HG02571 (cell line): ENCODE data around the gene PNPLA4.

Experiments used
- ATAC-seq: cut with Tn5 transposase; IDR thresholded peaks from one replicate; pipeline ENCODE4 v1.9.1; 2021; ENCODE audit warnings: mild to moderate bottlenecking, moderate library complexity; ENCODE audit not compliant: unreplicated experiment

Gene PNPLA4, protein sequence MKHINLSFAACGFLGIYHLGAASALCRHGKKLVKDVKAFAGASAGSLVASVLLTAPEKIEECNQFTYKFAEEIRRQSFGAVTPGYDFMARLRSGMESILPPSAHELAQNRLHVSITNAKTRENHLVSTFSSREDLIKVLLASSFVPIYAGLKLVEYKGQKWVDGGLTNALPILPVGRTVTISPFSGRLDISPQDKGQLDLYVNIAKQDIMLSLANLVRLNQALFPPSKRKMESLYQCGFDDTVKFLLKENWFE

DNA sequence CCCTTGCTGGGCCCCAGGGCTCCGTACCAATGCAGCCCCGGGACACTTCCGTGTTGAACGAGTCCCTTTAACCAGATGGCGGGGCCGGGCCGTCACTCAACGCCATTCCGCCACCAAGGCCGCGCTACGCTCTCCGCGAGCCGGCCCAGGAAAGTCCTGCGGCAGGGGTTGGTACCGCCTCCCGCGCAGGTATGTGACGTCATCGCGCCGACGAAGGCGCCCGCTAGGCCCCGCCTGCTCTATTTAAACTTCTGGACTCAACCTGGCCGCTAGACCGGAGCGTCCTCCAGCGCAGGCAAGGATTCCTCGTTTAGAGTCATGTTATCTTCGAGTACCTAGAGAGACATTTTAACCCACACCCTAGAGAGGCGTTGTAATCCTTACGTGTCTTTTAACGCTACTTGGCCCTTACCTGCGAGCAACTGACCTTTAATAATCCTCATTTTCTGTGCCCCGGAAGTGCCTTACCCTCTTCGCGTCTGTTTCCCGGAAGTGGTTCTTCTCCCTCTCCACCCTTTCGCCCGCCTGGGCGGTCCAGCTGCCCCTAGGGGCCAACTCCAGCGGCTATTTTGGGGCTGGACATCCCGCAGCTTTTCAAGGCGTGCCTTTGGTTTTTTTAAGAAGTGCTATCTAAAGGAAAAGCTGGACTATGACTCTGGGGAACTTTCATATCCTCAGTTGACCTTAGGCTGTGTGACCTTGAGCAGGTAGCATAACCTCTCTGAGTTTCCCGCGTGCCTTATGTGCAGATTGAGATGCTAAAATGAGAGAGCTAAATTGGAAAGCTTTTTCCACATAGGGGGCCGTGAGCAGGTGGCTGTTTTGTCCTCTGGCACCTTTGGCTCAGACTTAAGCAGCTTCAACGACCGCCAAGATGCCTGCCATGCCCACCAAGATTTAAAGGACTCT lies at the start of gene PNPLA4:
PNPLA4 (minus strand) TSS at position 155 of the 909 bp plus-strand sequence. CDS start 1,294 bp downstream, outside the sequence.
- peak; percentile 90 for ATAC-seq

DNA sequence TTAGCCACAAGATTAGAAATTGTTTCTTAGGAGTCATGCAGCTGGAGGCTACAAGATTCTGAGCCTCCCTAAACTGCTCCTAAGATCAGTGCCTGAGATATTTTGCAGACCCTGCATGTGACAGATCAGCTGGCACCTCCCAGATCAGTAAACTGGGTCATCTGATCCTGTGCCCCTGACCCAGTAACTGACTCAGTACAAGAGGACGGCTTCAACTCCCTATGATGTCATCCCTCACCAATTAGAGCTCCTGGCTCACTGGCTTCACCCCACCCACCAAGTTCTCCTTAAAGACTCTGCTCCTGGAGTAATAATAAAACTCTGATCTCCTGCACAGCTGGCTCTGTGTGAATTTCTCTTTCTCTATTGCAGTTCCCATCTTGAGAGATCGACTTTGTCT lies 45.4 kb upstream of the PNPLA4 start:
- no peak for ATAC-seq

DNA sequence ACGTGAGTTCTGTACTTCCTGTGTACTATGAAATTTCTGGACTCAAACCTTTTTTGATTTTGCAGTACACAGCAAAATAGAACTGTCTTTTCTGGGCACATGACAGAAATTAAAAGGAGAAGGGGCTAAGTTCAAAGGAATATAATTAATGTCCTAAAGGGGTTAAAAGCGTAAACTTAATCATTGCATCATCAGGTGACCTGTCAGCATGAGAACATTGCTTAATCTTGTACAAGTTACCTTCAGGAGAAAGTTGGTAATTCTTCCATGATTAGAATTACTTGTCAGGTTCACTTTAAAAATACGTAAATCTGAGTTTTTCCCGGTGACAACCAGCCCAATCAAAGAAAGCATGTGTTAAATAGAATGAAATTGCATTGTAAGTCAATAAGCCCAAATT lies 43.2 kb upstream of the PNPLA4 start:
- no peak for ATAC-seq

DNA sequence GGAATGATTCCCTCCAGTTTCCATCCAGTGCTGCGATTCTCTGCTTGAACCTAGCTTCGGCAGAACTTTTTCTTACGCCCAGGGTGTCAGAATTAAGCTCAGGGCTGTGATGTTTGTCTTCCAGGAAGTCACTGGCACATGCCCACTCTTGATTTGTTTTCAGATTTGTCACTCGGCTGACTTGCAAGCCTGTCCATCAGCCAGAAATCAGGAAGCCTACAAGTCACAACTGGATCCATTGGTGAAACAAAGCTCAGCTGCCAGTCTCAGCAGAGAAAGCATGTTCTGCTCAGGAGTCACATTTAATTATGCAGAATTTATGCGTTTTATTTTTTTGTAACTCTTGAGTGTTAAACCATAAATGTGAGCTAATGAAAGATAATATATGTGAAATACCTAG lies 38.2 kb upstream of the PNPLA4 start:
- ATAC-seq: no peak

DNA sequence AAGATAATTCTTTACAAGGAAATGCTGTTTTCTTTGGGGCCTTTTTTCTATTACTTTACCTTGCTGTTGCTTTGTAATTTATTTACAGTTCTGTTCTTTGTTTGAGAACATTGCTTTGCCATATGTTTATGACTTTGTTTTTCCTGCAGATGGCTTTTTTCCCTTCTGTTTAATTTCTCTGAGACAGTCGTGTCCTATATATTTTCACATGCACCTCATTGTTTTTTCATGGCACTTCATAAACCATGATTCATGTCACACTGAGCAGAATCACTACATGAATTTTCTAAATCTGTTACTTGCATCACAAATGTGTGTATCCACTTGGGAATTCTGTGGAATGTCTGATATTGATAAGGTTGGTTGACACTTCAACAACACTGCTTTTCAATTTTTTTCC lies 33.0 kb upstream of the PNPLA4 start:
- no peak for ATAC-seq

DNA sequence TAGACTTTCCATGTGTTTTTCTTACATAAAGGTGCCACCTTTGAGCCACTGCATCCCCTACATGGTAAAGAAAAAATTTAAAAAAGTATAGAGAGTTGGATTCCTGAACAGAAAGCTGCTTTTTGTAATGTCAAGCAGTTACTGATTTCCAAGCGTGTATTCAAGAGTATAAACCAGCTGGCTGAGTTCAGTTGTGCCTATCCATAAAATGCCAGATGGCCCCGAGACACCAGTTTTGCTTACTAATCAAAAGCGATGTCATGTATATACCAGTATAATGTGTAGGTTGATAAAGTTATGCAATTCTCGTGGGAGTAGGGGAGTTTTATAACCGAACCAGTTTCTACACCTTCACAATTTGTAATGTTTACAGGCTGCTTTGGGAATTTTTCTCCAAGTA lies 26.2 kb upstream of the PNPLA4 start:
- ATAC-seq: no peak

DNA sequence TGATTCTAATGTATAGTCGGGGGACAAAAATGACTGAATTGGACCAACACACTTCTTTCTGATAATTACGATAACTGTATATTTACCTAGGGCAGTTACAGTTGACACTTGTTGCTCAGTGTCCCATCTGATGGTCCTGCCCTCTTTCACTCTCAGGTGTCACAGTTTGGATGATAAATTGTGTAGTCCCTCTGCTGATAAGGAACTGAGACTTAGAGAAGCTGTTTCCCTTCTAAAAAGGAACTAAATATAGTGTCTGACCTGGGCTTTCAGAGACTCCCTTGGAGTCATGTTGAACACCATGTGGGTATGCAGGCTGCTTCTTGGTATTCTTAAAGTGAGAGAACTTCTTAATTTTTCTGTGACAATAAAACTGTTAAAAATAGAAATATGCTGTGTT lies 23.7 kb upstream of the PNPLA4 start:
- peak; percentile 88 for ATAC-seq

DNA sequence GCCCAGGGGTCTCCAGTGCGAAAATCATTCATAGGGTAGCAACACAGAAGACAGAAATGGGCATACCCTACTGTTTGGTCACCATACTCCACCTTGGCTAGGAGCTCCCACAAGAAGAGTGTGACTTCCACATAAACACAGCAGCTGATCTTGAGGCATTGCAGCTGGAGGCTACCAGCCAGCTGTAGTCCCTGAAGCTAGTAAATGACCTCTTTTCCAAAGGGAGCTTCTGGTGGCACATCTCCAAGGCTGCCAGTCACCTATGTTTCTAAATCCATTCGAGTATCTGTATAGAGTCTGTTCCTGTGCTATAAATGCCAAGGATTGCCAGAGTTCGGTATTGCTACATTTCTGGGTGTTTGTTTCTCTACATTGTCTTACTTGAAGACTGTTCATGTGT lies 21.3 kb upstream of the PNPLA4 start:
- no peak for ATAC-seq

DNA sequence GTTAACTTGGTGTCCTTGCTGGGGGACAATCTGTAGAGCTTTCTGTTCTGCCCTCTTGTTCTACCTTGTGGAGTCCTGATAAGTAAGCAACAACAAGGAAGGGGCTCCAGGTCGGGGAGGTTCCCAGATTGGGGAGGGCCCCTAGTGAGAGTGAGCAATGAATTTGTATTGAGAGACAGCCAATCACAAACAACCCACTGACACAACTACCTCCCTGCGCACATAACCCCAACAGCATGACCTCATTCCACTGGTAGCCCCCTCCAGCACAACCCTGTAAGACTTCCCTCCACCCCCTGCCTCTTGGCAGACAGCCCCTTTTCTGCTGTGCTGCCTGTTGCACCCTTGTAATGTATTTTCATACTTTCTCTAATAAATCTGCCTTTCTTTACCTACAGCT lies 19.7 kb upstream of the PNPLA4 start:
- ATAC-seq: no peak

DNA sequence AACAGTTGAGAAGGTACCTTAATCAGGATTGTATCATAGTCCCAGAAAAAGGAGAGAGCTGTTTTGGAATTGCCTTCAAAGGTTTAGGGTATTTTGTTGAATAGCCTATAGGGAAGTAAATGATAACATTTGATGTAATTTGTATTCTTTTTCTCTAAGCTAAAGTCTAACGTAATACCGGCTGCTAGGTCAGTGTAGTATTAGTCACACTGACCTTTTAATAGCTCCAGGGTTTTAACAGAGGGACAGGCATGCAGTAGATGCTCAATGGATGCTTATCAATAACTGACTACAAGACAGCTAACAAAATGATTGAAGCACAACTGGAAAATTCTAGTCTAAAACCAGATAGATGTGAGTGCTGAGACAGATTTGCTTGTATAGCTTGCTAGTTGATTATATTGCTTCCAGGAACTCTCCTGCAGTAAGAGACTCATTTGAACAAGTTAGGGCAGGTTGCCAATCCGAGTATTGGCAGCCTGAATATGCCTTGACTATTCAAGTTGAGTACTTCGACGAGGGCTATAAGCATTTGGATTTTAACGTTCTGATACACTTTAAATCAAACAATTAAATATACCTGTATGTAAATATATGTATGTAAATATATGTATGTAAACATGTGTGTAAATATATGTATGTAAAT lies 16.5 kb upstream of the PNPLA4 start:
- ATAC-seq: no peak

DNA sequence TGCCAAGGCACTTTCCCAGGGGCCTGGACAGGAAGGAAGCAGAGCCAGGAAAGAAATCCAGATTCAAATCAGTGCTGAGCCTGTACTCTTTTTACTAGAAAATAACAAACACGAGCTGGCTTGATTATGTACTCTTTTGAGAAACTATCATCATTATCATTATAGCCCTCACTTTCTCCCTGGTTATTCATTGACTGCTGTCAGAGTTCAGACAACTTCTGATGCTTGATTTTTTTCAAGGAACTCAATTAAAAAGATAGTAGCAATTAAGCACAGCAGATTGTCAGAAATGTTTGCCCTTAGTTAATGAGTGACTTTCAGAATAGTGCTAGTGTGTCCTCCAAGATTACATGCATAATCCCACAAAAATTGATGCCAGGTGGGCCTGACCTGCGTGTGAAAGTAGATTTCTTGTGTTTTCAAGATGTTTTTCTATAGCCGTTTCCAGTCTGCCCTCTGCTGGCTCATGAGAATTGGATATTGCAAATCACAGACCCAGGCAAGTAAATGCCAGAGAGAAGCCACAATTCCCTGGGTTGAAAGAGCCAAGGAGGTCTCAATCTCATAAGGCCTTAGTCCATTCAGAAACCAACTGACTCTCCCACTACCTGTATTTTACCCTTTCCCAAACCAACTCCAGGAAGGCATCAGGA lies 14.3 kb upstream of the PNPLA4 start:
- ATAC-seq: no peak

DNA sequence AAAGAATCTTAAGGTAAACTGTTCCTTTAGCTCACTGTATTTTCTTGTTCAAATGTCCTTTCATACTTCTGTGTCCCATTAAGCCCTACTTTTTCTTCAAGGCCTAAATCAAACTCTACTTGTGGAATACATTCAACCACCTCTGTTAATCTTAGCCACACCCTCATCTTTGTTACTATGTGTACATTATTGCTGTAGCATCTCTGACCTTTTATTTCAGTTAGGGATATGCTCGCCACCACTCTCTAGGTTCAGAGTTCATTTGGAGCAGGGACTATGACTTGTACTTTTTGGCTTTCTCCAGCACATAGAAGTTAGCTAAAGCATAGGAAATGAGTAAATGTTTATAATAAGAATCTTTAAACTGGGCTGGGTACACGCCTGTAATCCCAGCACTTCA lies 6.8 kb upstream of the PNPLA4 start:
- no peak for ATAC-seq

DNA sequence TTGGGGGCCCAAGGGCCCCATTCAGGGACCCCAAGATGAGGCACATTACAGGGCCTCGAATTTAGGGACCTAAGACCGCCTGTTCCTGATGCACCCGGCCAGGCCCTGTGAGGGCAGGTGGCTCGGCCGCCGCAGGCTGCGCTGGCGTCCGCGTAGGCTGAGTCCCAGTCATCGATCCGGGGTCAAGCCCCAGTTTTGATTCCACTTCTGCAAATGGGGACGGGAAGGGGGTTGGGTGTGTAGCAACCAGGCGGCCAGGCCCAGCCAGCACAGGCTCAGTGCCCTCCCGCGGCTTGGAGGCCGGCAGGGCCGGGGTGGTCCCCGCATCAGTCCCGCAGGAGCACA lies 327 bp downstream of the PNPLA4 start:
- peak; percentile 54 for ATAC-seq

DNA sequence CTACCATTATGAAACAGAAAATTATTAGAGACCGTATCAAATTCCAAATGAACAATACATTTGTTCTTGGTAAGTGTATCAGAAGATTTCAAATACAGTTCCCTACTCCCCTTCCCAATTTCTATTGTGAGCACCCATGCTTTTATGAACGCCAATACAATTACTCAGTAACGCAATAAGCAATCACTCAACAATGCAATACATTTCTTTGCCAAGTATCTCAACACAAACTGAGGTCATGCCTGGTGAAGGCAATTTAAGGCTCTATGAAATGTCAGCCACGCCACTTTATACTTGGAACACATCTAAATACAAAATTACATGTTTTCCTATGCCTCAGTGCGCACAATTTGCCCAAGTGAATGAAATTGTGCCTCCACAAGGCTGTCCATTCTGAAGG lies 712 bp downstream of the PNPLA4 start:
- ATAC-seq: no peak

DNA sequence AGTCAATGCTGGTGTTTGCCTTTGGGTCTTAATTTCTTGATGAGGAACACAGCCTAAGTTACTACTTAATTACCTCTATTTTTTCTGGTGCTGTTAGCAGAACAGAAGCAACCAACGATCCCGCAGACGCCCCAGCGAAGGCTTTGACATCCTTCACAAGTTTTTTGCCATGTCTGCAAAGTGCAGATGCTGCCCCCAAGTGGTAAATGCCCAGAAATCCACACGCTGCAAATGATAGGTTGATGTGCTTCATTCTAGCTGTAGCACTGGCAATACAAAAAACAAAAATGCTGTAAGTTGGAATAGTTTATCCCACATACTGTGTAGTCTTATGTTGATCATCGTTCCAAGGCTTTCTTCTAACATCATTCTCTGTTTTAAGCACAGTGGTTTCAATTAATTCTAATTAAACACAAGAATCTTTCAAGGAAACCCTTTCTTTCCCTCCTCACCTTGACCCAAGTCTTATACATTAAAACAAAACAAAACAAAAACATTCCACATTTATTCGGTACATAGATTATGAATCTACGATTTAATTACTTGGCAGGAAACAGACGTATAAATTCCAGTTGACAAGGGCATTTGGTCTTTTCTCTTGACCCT lies 1.2 kb downstream of the PNPLA4 start:
- ATAC-seq: no peak

DNA sequence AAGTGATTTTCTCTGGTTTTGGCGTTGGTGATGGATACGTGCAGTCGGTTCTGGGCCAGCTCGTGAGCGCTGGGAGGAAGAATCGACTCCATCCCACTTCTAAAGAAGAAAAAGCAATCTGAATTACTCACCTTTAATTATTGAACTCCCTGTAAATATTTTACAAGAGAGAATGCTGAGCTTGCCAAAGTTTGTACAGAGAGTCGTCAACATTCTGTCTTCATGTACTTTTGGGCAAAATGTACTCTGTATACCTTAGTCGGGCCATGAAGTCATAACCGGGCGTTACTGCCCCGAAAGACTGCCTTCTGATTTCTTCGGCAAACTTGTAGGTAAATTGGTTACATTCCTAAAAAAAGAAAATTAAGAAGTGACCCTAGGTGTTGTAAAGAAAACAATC lies 5.5 kb downstream of the PNPLA4 start:
- ATAC-seq: no peak

DNA sequence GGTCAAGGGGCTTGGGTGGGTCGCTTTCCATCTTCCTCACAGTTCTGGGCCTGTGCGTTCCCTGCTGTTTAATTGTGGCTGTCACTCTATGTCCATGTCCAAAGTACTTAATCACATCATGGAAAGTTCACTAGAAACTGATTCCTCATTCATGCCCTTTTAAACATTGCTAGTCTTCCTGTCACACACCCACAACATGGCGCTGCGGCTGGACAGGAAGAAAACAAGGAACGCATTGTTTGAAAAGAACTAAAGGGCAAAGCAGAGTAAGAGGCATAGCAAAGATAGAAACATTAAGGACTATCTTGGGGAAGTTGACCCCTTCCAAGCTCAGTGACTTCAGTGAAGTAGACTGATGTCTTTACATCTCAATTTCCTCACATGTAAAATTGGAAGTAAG lies 18.4 kb downstream of the PNPLA4 start:
- ATAC-seq: no peak

DNA sequence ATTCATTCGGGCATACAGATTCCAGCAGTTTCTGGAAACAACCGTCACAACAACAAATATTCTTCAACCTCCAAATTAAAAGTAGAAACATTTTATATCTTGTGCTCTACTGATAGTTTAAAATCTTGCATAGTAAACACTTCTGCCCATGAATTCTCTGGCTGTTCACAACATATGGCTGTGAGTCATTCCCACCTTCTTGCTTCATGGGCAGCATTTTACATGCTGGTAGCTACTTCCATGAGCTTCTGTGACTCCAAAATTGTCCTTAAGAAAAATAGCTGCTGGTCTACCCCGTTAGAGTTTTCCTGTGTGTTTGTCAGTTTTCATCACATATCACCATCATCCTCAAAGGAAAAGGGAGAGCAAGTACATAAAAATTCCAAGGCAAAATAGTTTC lies 22.7 kb downstream of the PNPLA4 start:
- no peak for ATAC-seq

DNA sequence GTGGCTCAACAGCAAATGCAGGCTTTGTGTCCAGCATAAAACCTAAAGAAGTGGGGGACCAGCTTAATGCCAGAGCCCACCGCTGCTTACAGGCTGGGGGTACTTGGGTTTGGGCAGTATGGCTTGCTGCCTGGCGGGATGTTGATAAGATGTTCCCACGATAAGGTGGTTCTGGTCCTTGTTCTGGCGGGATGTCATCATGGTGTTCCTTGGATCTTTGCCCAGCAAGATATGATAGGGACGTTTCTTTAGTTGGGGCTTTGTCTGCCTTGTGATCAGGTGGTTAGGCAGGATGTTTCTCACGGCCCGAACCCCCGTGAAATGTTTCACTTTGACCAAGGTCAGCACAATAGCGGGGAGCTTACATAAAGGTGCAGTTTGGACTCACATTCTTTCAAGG lies 35.3 kb downstream of the PNPLA4 start:
- ATAC-seq: no peak

DNA sequence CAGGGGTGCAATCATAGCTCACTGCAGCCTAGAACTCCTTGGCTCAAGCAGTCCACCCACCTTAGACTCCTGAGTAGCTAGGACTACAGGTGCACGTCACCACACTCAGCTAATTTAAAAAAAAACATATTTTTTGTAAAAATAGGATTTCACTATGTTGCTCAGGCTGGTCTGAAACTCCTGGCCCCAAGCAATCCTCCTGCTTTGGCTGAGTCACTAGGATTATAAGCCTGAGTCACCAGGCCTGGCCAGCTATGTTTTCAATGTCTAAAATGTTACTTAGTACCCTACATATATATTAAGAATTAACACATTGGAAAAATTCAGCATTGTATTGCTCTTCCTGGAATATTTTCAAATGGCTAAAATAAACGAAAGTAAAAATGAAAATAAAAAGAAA lies 37.5 kb downstream of the PNPLA4 start:
- ATAC-seq: no peak

DNA sequence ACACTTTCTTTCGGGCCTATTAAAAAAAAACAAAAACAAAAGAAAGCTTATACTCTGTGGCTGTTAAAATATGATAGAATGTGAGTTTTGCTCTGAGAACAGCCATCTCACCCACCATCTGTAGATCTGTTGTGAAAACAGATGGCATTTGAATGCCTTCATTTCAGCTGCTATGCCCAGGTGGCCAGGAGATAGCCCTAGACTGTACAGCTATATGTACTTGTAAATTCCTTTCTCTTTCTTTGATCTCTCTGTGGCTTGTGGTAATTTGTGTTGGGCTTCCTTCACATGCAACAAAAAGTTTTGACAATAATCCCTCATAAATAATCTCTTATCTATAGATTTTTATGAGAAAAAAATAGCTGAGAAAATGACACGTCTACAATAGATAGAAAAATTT lies 38.1 kb downstream of the PNPLA4 start:
- no peak for ATAC-seq
